Measurements from ENCODE around the gene PLAAT4. TPM values are rescaled to one million over a fixed set of nuclear protein-coding genes. Genes with fewer than 3 reads are reported as not detected.

PLAAT4 gene
- total and polyA plus RNA-seq, 2 experiments from 2014 or later: 7.9 to 13.7 TPM

DNA sequence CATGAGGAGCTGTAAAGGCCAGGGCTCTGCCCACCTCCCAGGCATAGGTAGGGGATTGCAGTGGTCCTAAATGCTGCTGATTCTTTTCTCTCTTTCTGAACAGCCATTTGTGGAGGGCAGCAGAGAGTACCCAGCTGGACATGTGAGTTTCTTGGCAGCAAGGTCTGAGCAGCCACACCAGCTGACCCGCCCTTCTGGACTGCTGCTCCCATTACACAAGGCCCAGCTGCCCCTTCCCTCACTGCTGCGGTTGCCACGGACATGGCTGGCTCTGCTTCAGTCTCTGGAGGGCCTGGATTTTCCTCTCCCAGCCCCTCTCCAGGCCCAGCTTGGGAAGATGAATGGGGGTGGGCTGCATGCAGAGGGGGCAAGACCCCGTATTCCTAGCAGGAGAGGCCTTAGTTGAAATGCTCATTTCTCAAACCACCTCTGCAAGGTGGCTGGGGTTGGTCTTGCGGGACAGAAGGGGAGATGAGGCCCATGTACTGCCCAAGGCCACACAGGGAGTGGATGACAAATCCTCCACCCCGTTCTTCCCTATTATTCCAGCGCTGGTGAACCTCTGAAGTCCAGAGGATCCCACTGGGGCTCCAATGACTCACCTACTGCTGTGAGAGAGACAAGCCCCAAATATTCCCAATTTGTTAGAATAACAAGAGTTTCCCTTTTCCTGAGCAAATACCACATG is 26.1 kb upstream of the PLAAT4 start:
- H3K4me3 ChIP-seq: no peak overlapping the region
- peak; percentile 47 for DNase-seq (ENCODE audit: low spot score)

DNA sequence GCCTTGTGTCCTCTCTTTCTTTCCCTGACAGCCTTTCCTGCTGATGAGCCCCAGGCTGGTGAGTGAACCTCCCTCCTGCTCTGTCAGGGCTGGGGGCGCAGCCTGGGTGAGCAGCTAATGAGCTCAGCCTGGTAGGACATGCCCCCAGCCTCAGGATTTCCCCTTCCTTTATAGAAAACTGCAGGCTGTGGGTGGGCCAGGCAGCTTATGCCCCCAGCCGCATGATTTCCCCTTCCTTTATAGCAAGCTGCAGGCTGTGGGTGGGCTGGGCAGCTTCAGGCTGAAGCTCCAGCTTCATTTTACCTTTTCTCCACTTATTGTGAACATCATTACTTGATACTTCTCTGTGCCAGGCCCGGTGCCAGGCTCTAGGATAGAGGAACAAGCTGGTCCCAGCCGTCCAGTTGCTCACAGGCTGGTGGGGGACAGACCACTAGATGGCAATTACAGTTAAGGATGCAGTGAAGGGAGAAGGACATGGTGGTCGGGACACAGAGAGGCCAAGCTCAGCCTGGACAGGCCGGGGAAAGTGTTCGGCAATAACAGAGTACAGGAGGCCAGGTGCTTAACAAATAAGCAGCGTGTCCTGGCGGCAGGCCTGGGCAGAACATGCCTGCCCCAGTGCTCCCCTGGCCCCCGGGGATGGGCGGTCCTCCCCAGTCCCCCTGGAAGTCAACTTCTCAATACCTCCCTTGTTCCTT is 25.4 kb upstream of the PLAAT4 start:
- TF ChIP-seq EZH2phosphoT487 (IDR thresholded peaks at IDR 0.05; ENCODE audit: low read depth, severe bottlenecking, unreplicated experiment) (no peak), CTCF (IDR thresholded peaks at IDR 0.05; ENCODE audit: poor library complexity) (no peak), EZH2 (IDR thresholded peaks at IDR 0.05; ENCODE audit: borderline replicate concordance) (no peak)
- no peak overlapping the region for H2AFZ ChIP-seq
- H4K20me1 ChIP-seq (ENCODE audit: insufficient read depth, poor library complexity, severe bottlenecking): no peaks in the 10 kb centered on the region
- H3K27me3 ChIP-seq: no peaks in the 10 kb centered on the region
- no peaks in the 10 kb centered on the region for H3K79me2 ChIP-seq
- no peaks in the 10 kb centered on the region for H3K4me1 ChIP-seq (ENCODE audit: insufficient read depth)
- no peaks in the 10 kb centered on the region for H3K9me3 ChIP-seq (ENCODE audit: low read depth)
- H3K36me3 ChIP-seq (replicated peaks; ENCODE audit: insufficient read depth, low read depth): no peaks in the 10 kb centered on the region
- H3K9me2 ChIP-seq (replicated peaks; ENCODE audit: insufficient read depth): no peaks in the 10 kb centered on the region
- H3K4me2 ChIP-seq: no peak overlapping the region
- no peak for DNase-seq (ENCODE audit: low spot score)
- no peak overlapping the region for H3K27ac ChIP-seq
- H3K4me3 ChIP-seq: no peak overlapping the region
- 89% methylated on average over 11 of the region's 11 CpGs for WGBS (ENCODE audit: low lambda C conversion rate, missing lambda C conversion rate)

More for the DNA sequence above, 26.1 kb upstream of the PLAAT4 start:
- H3K4me1 ChIP-seq (ENCODE audit: insufficient read depth): no peaks in the 10 kb centered on the region
- H4K20me1 ChIP-seq (ENCODE audit: insufficient read depth, poor library complexity, severe bottlenecking): no peaks in the 10 kb centered on the region
- no peak overlapping the region for H3K4me2 ChIP-seq
- H3K36me3 ChIP-seq (replicated peaks; ENCODE audit: insufficient read depth, low read depth): no peaks in the 10 kb centered on the region
- H3K9me2 ChIP-seq (replicated peaks; ENCODE audit: insufficient read depth): no peaks in the 10 kb centered on the region
- no peaks in the 10 kb centered on the region for H3K79me2 ChIP-seq
- no peak overlapping the region for H2AFZ ChIP-seq
- TF ChIP-seq CTCF (IDR thresholded peaks at IDR 0.05; ENCODE audit: poor library complexity): no peak
- TF ChIP-seq EZH2 (IDR thresholded peaks at IDR 0.05; ENCODE audit: borderline replicate concordance): no peak
- TF ChIP-seq EZH2phosphoT487 (IDR thresholded peaks at IDR 0.05; ENCODE audit: low read depth, severe bottlenecking, unreplicated experiment): no peak
- no peaks in the 10 kb centered on the region for H3K9me3 ChIP-seq (ENCODE audit: low read depth)
- 78% methylated on average over 7 of the region's 7 CpGs for WGBS (ENCODE audit: low lambda C conversion rate, missing lambda C conversion rate)
- H3K27ac ChIP-seq: no peak overlapping the region
- no peaks in the 10 kb centered on the region for H3K27me3 ChIP-seq

DNA sequence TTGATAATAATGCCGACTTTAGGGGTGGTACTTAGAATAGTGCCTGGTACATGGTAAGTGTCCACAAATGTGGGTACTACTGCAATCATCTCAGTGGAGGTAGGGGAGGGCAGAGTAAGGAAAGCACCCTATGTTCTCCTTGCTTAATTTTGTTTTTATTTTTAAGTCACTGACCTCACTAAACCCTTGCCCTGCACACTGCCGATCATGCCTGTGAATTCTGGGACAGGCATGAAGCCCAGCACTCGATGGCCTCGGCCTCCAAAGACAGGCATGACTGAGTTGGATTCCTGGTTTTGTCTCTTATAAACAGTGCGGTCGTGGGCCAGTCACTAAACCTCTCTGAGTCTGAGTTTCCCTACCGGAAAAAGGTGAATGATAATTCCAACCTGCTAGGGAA is 23.8 kb upstream of the PLAAT4 start:
- Histone ChIP-seq H3K4me3 (no peak overlapping the region), H3K9me2 (replicated peaks; ENCODE audit: insufficient read depth) (no peaks in the 10 kb centered on the region)
- TF ChIP-seq EZH2 (IDR thresholded peaks at IDR 0.05; ENCODE audit: borderline replicate concordance) (no peak), EZH2phosphoT487 (IDR thresholded peaks at IDR 0.05; ENCODE audit: low read depth, severe bottlenecking, unreplicated experiment) (no peak), CTCF (IDR thresholded peaks at IDR 0.05; ENCODE audit: poor library complexity) (no peak)

More for the DNA sequence above, 23.8 kb upstream of the PLAAT4 start:
- no peaks in the 10 kb centered on the region for H4K20me1 ChIP-seq (ENCODE audit: insufficient read depth, poor library complexity, severe bottlenecking)
- H2AFZ ChIP-seq: no peak overlapping the region
- 92% methylated on average over 7 of the region's 7 CpGs for WGBS (ENCODE audit: low lambda C conversion rate, missing lambda C conversion rate)
- H3K27me3 ChIP-seq: no peaks in the 10 kb centered on the region
- H3K79me2 ChIP-seq: no peaks in the 10 kb centered on the region
- DNase-seq (ENCODE audit: low spot score): no peak
- no peaks in the 10 kb centered on the region for H3K36me3 ChIP-seq (replicated peaks; ENCODE audit: insufficient read depth, low read depth)
- H3K9me3 ChIP-seq (ENCODE audit: low read depth): no peaks in the 10 kb centered on the region
- no peaks in the 10 kb centered on the region for H3K4me1 ChIP-seq (ENCODE audit: insufficient read depth)
- H3K4me2 ChIP-seq: no peak overlapping the region
- no peak overlapping the region for H3K27ac ChIP-seq

Measured in hepatocyte (in vitro differentiated cells).